ENCODE data around the gene HSPA1B.
"Not testable (repeated sequence)": the region's sequence is repeated elsewhere in the genome, so short reads cannot be mapped to it uniquely, and the experiment has no call there.

The HSPA1B gene

DNA sequence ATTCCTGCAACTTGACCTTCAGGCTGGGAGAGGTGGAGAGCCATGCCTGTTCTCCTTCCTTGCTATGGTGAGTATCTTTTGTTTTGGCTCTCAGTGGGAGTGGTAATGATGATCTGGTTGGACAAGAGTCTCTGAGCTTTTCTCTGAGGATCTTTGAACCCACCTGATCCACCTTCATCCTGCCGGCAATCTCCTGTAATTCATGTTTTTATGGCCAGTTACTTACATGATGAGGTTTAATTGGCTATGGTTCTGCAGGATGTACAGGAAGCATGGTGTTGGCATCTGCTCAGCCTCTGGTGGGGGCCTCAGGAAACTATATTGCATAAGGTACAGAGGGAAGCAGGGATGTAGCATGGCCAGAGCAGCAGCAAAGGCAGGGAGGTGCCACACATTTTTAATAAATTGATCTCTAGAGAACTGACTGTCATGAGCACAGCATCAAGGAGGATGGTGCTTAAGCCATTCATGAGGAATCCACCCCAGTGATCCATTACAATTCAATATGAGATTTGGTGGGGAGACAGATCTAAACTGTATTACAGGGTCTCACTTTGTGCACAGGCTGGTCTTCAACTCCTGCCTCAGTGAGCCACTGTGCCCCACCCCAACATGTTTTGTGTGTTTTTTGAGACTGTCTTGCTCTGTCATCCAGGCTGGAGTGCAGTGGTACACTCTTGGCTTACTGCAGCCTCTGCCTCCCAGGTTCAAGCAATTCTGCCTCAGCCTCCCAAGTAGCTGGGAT is 10.0 kb downstream of the HSPA1B start:
- Histone ChIP-seq H3K4me2 (peak overlapping the region; percentile 86 to 99 (median 96)), H4K20me1 (peaks cover 59 to 72% (median 69%) of the 10 kb centered on the region in 11 experiments), H3K36me3 (peaks cover 51 to 67% (median 60%) of the 10 kb centered on the region in 11 experiments), H3K27ac (peak overlapping the region in 10 of 11 experiments; percentile 91 to 98 (median 96); a peak in 19 of 22 replicates), H3K4me1 (peaks cover 43 to 52% (median 47%) of the 10 kb centered on the region in 10 experiments), H3K4me3 (peak overlapping the region; percentile 77 to 96 (median 89)), H3K9me3 (replicated peaks in 1 of 11) (no peaks in the 10 kb centered on the region; a peak in 1 of 22 replicates), H3K27me3 (no peaks in the 10 kb centered on the region), H3K9ac (peak overlapping the region; percentile 86 to 99 (median 94))
- TF ChIP-seq Cebpa-rat (IDR thresholded peaks at IDR 0.05): no peak

DNA sequence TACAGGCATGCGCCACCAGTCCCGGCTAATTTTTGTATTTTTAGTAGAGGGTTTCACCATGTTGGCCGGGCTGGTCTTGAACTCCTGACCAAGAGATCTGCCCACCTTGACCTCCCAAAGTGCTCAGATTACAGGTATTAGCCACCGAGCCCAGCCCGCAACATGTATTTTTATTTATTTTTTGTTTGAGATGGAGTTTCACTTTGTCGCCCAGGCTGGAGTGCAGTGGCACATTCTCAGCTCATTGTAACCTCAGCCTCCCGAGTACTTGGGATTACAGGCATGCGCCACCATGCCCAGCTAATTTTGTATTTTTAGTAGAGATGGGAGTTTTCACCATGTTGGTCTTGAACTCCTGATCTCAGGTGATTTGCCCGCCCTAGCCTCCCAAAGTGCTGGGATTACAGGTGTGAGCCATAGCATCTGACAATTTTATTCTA is 10.6 kb downstream of the HSPA1B start:
- peak overlapping the region; percentile 86 to 99 (median 96) for H3K4me2 ChIP-seq
- H3K27me3 ChIP-seq; H3K9me3 ChIP-seq (replicated peaks in 1 of 11): not testable (repeated sequence)
- peaks cover 51 to 67% (median 60%) of the 10 kb centered on the region in 11 experiments for H3K36me3 ChIP-seq
- peaks cover 37 to 46% (median 41%) of the 10 kb centered on the region in 10 experiments for H3K4me1 ChIP-seq
- peak overlapping the region in 9 of 11 experiments; percentile 19 to 98 (median 96); a peak in 13 of 22 replicates for H3K27ac ChIP-seq
- peak overlapping the region; percentile 86 to 99 (median 94); a peak in 21 of 22 replicates for H3K9ac ChIP-seq
- peaks cover 59 to 78% (median 72%) of the 10 kb centered on the region in 11 experiments for H4K20me1 ChIP-seq
- peak overlapping the region; percentile 77 to 96 (median 89); a peak in 19 of 20 replicates for H3K4me3 ChIP-seq

DNA sequence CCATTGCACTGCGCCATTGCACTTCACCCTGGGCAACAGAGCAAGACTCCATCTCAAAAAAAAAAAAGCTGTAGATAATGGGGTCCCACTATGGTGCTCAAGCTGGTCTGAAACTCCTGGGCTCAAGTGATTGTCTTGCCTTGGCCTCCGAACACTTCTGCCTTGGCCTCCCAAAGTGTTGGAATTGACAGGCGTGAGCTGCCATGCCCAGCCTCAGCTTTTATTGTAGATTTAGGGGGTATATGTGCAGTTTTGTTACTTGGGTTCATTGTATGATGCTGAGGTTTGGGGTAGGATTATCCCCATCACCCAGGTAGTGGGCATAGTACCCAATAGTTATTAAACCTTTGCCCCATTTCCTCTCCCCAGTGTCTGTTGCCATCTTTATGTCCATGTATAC is 11.4 kb downstream of the HSPA1B start:
- no peaks in the 10 kb centered on the region for H3K27me3 ChIP-seq
- H3K9me3 ChIP-seq (replicated peaks in 1 of 11): no peaks in the 10 kb centered on the region; a peak in 1 of 22 replicates
- peak overlapping the region in 1 of 11 experiments; percentile 19; a peak in 1 of 22 replicates for H3K27ac ChIP-seq
- peaks cover 59 to 82% (median 72%) of the 10 kb centered on the region in 11 experiments for H4K20me1 ChIP-seq
- H3K4me2 ChIP-seq: peak overlapping the region; percentile 86 to 99 (median 96)
- peak overlapping the region in 9 of 10 experiments; percentile 77 to 96 (median 90); a peak in 17 of 20 replicates for H3K4me3 ChIP-seq
- H3K36me3 ChIP-seq: peaks cover 51 to 67% (median 60%) of the 10 kb centered on the region in 11 experiments
- peak overlapping the region in 10 of 11 experiments; percentile 86 to 99 (median 94); a peak in 17 of 22 replicates for H3K9ac ChIP-seq
- peaks cover 30 to 38% (median 33%) of the 10 kb centered on the region in 10 experiments for H3K4me1 ChIP-seq
- no peak for TF ChIP-seq Cebpa-rat (IDR thresholded peaks at IDR 0.05)

DNA sequence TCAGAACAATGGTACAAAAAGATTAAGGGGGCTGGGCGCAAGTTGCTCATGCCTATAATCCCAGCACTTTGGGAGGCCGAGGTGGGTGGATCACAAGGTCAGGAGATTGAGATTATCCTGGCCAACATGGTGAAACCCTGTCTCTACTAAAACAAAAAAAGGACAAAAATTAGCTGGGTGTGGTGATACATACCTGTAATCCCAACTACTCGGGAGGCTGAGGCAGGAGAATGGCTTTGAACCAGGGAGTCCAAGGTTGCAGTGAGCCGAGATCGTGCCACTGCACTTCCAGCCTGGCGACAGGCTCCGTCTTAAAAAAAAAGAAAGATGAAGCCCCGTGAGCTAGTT is 12.2 kb downstream of the HSPA1B start:
- Histone ChIP-seq H3K27ac (0 out of 22 replicates have a peak overlapping the region, but pooled peaks of 1 of the 11 experiments have one; percentile 4), H3K36me3 (peaks cover 51 to 67% (median 60%) of the 10 kb centered on the region in 11 experiments), H3K4me3 (peak overlapping the region in 7 of 10 experiments; percentile 38 to 96 (median 90); a peak in 5 of 20 replicates), H3K4me1 (peaks cover 29 to 43% (median 34%) of the 10 kb centered on the region in 10 experiments), H3K4me2 (peak overlapping the region in 10 of 11 experiments; percentile 27 to 98 (median 95); a peak in 13 of 22 replicates), H4K20me1 (peaks cover 59 to 88% (median 75%) of the 10 kb centered on the region in 11 experiments), H3K9ac (peak overlapping the region in 1 of 11 experiments; percentile 8; a peak in 1 of 22 replicates)
- H3K9me3 ChIP-seq (replicated peaks in 1 of 11); H3K27me3 ChIP-seq: not testable (repeated sequence)

DNA sequence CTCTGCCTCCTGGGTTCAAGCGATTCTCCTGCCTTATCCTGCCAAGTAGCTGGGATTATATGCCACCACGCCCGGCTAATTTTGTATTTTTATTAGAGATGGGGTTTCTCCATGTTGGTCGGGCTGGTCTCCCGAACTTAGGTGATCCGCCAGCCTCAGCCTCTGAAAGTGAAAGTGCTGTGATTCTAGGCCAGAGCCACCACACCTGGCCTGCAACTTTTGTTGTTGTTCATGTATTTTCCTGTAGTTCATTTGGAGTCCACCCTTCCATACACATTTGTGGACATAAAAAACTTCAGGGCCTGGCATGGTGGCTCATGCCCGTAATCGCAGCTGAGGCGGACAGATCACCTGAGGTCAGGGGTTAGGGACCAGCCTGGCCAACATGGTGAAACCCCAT is 14.5 kb downstream of the HSPA1B start:
- Histone ChIP-seq H3K4me1 (peaks cover 28 to 39% (median 33%) of the 10 kb centered on the region in 10 experiments), H3K4me2 (no peak overlapping the region), H3K27ac (0 out of 22 replicates have a peak overlapping the region, but pooled peaks of 1 of the 11 experiments have one; percentile 7), H3K9ac (no peak overlapping the region; a peak in 1 of 22 replicates), H3K36me3 (peaks cover 43 to 59% (median 50%) of the 10 kb centered on the region in 11 experiments), H4K20me1 (peaks cover 46 to 79% (median 61%) of the 10 kb centered on the region in 11 experiments), H3K9me3 (replicated peaks in 1 of 11) (no peaks in the 10 kb centered on the region; a peak in 1 of 22 replicates), H3K27me3 (no peaks in the 10 kb centered on the region), H3K4me3 (no peak overlapping the region)
- no peak for TF ChIP-seq Cebpa-rat (IDR thresholded peaks at IDR 0.05)

DNA sequence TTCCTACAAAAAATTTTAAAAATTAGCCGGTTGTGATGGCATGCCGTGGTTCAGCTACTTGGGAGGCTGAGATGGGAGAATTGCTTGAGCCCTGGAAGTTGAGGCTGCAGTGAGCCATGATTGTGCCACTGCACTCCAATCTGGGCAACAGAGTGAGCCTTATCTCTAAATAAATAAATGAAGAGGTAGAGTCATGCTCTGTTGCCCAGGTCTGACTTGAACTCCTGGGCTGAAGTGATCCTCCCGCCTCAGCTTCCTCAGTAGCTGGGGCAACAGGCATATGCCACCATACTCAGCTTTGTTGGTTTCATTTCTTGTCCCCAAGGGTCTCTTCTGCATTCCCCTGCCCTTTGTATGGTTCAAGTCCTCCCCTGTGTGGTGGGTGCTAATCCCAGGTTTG is 17.0 kb downstream of the HSPA1B start:
- Histone ChIP-seq H3K9me3 (replicated peaks in 1 of 11) (no peaks in the 10 kb centered on the region; a peak in 1 of 22 replicates), H3K4me1 (peaks cover 3 to 15% (median 9%) of the 10 kb centered on the region in 10 experiments; a peak in 14 of 20 replicates), H3K27ac (no peak overlapping the region), H3K4me3 (no peak overlapping the region), H3K4me2 (peak overlapping the region in 3 of 11 experiments; percentile 22 to 41 (median 36); a peak in 5 of 22 replicates), H3K36me3 (peaks cover 19 to 34% (median 25%) of the 10 kb centered on the region in 11 experiments), H4K20me1 (peaks cover 21 to 54% (median 36%) of the 10 kb centered on the region in 11 experiments), H3K9ac (no peak overlapping the region), H3K27me3 (no peaks in the 10 kb centered on the region)
- no peak for TF ChIP-seq Cebpa-rat (IDR thresholded peaks at IDR 0.05)

DNA sequence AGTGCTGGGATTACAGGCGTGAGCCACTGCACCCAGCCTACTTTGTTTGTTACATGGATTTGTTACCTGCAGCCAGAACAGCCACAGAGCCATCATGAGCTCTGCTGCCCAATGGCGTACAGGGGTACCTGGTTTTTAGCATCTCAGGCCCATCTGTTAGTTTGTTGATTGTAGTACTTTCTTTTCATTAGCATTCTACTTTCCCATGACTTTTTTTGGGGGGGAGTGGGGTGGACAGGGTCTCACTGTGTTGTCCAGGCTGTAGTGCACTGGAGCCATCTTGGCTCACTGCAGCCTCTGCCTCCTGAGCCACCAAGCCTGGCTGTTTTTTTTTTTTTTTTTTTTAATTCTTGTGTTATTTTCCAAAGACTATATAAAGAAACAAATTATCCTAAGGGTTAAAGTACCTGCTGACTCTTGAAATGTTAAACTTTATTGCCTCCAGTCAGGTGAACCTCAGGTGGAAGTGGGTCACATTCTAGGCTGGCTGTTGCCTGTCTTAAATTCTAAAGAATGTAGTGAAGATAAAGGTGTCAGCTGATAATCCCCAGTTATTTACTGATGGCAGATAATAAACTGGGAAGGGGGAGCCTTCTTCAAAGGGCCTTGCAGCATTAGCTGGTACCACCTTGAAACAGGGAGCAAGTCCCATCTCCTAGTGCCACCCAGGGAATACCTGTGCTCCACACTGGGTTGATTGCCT is 19.9 kb downstream of the HSPA1B start:
- H3K4me2 ChIP-seq: no peak overlapping the region
- no peak overlapping the region for H3K9ac ChIP-seq
- H4K20me1 ChIP-seq: peaks cover 0 to 25% (median 8%) of the 10 kb centered on the region in 11 experiments; a peak in 12 of 22 replicates
- peaks cover 0 to 8% (median 0%) of the 10 kb centered on the region in 11 experiments; a peak in 9 of 22 replicates for H3K9me3 ChIP-seq (replicated peaks in 1 of 11)
- H3K27me3 ChIP-seq: no peaks in the 10 kb centered on the region
- no peak for TF ChIP-seq Cebpa-rat (IDR thresholded peaks at IDR 0.05)
- no peak overlapping the region for H3K4me3 ChIP-seq
- H3K36me3 ChIP-seq: peaks cover 0 to 6% (median 0%) of the 10 kb centered on the region in 11 experiments; a peak in 2 of 22 replicates
- no peak overlapping the region for H3K27ac ChIP-seq
- H3K4me1 ChIP-seq: peaks cover 0 to 9% (median 2%) of the 10 kb centered on the region in 10 experiments; a peak in 6 of 20 replicates

DNA sequence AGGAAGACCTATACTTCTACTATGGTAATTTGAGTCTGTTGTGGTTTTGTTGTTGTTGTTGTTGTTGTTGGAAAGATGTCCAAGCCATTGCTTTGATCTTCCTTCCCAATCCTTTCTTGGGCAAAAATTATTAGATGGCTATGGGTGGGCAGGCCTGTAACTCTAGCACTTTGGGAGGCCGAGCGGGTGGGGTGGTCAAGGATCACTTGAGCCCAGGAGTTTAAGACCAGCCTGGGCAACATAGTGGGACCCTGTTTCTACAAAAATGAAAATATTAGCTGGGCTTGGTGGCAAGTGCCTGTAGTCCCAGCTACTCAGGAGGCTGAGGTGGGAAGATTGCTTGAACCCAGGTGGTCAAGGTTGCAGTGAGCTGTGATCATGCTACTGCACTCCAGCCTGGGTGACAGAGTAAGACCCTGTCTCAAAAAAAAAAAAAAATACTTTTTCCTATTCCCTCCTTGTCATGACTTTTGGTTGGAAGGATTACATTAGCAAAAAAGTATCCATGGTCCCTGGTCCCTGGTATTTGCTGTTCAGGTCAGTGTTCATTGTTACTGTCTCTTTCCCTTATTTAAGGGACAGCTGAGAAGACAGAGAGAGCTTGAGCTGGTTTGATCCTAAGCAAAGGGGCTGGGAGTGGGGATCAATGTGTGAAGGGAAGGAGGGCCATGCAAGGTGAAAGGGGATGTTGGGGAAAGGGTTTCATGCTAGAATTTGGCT is 23.4 kb downstream of the HSPA1B start:
- H3K36me3 ChIP-seq: peaks cover 0 to 13% (median 4%) of the 10 kb centered on the region in 11 experiments; a peak in 8 of 22 replicates
- TF ChIP-seq Cebpa-rat (IDR thresholded peaks at IDR 0.05): no peak
- H3K27ac ChIP-seq: no peak overlapping the region
- no peak overlapping the region for H3K4me2 ChIP-seq
- no peak overlapping the region for H3K4me3 ChIP-seq
- no peaks in the 10 kb centered on the region for H3K4me1 ChIP-seq
- H3K9ac ChIP-seq: no peak overlapping the region
- H4K20me1 ChIP-seq: no peaks in the 10 kb centered on the region; a peak in 1 of 22 replicates
- H3K9me3 ChIP-seq (replicated peaks in 1 of 11): peaks cover 6 to 24% (median 16%) of the 10 kb centered on the region in 11 experiments; a peak in 20 of 22 replicates
- no peaks in the 10 kb centered on the region for H3K27me3 ChIP-seq

Data from BLaER1 treated with 17β-estradiol and CSF1 and Interleukin-3, amounts not matched to agents 10 nM and 100 nM (cell line).